ENCODE results near the gene RNF32.
"Not testable (repeated sequence)": the region's sequence is repeated elsewhere in the genome, so short reads cannot be mapped to it uniquely, and the experiment has no call there.

RNF32 gene

DNA sequence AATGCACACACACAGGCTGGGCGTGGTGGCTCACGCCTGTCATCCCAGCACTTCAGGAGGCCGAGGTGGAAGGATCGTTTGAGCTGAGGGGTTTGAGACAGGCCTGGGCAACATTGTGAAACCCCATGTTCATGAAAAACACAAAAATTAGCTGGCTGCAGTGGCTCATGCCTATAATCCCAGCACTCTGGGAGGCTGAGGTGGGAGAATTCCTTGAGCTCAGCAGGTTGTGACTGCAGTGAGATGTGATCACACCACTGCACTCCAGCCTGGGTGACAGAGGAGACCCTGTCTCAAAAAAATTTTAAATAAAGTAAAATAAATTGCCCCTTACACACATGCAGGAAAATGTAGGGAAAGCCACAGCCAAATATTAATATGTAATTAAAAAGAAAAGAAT, 44.1 kb downstream of the RNF32 start:
- no peak overlapping the region for H3K4me3 ChIP-seq (ENCODE audit: low read length)
- TF ChIP-seq, protein P1, sequence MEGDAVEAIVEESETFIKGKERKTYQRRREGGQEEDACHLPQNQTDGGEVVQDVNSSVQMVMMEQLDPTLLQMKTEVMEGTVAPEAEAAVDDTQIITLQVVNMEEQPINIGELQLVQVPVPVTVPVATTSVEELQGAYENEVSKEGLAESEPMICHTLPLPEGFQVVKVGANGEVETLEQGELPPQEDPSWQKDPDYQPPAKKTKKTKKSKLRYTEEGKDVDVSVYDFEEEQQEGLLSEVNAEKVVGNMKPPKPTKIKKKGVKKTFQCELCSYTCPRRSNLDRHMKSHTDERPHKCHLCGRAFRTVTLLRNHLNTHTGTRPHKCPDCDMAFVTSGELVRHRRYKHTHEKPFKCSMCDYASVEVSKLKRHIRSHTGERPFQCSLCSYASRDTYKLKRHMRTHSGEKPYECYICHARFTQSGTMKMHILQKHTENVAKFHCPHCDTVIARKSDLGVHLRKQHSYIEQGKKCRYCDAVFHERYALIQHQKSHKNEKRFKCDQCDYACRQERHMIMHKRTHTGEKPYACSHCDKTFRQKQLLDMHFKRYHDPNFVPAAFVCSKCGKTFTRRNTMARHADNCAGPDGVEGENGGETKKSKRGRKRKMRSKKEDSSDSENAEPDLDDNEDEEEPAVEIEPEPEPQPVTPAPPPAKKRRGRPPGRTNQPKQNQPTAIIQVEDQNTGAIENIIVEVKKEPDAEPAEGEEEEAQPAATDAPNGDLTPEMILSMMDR (conservative IDR thresholded peaks at IDR 0.05; ENCODE audit: low read depth, low read length): no peak
- no peak for DNase-seq (ENCODE audit: low read depth)

DNA sequence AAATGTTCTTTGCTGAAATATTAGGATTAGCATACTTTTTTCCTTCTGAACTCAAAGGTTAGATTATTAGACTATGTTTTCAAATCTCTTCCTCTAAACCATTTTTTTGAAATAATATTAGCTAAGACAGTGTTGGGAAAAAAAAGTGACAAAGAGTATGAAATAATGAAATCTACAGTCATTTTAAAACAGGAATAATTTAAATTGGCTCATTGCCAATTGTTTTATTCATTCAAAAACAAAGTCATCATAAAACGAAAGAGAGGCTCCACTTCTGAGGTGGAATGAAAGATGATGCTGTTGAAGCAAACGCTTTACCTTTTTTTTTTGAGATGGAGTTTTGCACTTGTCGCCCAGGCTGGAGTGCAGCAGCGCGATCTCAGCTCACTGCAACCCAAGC, 51.2 kb downstream of the RNF32 start:
- TF ChIP-seq, protein P1 (conservative IDR thresholded peaks at IDR 0.05; ENCODE audit: low read depth, low read length): no peak
- no peak for DNase-seq (ENCODE audit: low read depth)

DNA sequence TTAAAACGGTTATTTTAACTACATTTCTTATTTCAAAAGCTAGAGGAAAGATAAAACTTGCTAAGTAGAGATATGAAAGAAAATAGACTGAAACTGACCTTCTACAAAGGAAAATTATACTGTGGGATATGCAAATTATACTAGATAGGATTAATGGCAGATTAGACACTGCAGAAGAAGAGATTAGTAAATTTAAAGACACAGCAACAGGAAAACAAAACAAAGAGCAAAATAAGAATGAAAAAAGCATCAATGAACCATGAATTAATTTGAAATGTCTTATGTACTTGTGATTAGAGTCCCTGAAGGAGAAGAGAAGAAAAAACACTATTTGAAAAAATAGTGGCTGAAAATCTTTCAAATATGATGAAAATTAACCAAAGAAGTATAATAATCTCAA, 52.3 kb downstream of the RNF32 start:
- TF ChIP-seq, protein P1 (conservative IDR thresholded peaks at IDR 0.05; ENCODE audit: low read depth, low read length): no peak
- no peak for DNase-seq (ENCODE audit: low read depth)

More for the DNA sequence above, 51.2 kb downstream of the RNF32 start:
- no peak overlapping the region for H3K4me3 ChIP-seq (ENCODE audit: low read length)

DNA sequence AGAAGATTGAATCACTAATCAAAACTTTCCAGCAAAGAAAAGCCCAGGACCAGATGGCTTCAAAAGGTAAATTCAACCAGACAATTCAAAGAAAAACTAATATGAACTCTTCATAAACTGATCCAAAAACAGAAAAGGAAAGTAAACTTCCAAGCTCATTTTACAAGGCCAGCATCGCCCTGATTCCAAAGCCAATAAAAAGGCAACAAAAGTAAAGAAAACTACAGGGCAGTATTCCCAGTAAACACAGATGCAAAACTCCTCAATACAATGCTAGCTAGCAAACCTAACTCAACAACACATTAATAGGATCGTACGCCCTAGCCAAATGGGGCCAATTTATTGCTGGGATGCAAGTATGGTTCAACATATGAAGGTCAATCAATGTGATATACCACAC, 53.1 kb downstream of the RNF32 start:
- no peak for DNase-seq (ENCODE audit: low read depth)
- H3K4me3 ChIP-seq (ENCODE audit: low read length): no peak overlapping the region
- TF ChIP-seq, protein P1 (conservative IDR thresholded peaks at IDR 0.05; ENCODE audit: low read depth, low read length): no peak

More for the DNA sequence above, 52.3 kb downstream of the RNF32 start:
- H3K4me3 ChIP-seq (ENCODE audit: low read length): no peak overlapping the region

DNA sequence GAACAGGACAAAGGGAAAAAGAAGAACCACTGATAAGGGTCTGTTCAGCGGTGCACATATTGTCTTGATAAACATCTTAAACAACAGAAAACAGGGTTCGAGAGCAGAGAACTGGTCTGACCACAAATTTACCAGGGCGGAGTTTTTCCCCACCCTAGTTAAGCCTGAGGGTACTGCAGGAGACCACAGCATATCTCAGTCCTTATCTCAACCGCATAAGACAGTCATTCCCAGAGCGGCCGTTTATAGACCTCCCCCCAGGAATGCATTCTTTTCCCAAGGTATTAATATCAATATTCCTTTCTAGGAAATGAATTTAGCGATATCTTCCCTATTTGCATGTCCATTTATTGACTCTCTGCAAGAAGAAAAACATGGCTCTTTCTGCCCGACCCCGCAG, 56.7 kb downstream of the RNF32 start:
- DNase-seq (ENCODE audit: low read depth); H3K4me3 ChIP-seq (ENCODE audit: low read length): not testable (repeated sequence)

DNA sequence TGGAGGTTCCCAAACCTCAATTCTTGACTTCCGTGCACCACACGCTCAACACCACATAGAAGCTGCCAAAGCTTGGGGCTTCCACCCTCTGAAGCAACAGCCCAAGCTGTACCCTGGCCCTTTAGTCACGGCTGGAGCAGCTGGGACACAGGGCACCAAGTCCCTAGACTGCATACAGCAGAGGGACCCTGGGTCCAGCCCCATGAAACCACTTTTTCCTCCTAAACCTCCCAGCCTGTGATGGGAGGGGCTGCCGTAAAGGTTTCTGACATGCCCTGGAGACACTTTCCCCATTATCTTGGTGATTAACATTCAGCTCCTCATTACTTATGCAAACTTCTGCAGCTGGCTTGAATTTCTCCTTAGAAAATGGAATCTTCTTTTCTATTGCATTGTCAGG, 57.9 kb downstream of the RNF32 start:
- H3K4me3 ChIP-seq (ENCODE audit: low read length); DNase-seq (ENCODE audit: low read depth): not testable (repeated sequence)

DNA sequence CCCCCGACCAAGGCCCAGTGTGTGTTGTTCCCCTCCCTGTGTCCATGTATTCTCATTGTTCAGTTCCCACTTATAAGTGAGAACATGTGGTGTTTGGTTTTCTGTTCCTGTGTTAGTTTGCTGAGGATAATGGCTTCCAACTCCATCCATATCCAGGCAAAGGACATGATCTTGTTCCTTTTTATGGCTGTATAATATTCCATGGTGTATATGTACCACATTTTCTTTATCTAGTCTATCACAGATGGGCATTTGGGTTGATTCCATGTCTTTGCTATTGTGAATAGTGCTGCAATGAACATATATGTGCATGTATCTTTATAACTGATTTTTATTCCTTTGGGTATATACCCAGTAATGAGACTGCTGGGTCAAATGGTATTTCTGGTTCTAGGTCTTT, 61.2 kb downstream of the RNF32 start:
- not testable (repeated sequence) for H3K4me3 ChIP-seq (ENCODE audit: low read length); DNase-seq (ENCODE audit: low read depth)

DNA sequence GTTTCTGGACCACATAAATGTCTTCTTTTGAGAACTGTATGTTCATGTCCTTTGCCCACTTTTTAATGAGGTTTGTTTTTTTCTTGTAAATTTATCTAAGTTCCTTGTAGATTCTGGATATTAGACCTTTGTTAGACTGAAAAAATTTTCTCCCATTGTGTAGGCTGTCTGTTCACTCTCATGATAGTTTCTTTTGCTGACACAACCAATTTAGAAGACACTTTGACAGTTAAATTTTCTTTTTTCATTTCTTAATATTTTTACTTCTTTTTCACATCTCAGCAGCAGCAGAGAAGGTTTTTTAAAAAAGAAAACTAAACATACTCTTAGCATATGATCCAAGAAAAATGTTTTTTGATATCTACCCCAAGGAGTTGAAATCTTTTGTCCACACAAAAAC, 61.8 kb downstream of the RNF32 start:
- TF ChIP-seq, protein P1 (conservative IDR thresholded peaks at IDR 0.05; ENCODE audit: low read depth, low read length): no peak
- no peak for DNase-seq (ENCODE audit: low read depth)
- H3K4me3 ChIP-seq (ENCODE audit: low read length): no peak overlapping the region

DNA sequence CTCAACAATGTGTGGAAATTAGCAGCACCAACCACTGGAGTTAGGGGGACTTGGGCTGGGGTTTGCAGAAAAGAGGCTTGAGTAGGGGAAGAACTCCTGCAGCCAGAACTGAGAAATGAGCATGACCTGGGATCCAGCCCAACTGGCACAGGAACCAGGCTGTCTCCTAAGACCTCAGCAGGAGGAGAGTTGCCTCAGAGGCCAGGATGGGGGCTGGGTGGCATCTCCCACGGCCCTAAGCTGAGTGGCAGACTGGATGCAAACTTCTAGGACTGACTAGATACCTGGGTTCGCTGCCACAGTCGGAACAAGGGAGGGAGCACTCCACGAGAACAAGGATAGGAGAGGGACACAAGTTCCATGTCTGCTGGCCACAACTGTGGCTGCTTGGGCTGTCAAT, 62.6 kb downstream of the RNF32 start:
- no peak for DNase-seq (ENCODE audit: low read depth)
- no peak overlapping the region for H3K4me3 ChIP-seq (ENCODE audit: low read length)
- TF ChIP-seq, protein P1 (conservative IDR thresholded peaks at IDR 0.05; ENCODE audit: low read depth, low read length): no peak

Measured in retinal pigment epithelial cell (primary cell).